ENCODE results near the gene CLTC. TPM values are rescaled to one million over a fixed set of nuclear protein-coding genes. Genes with fewer than 3 reads are reported as not detected.
A peak's percentile ranks its signal among the peaks of the same experiment; 100 is the strongest.

The CLTC gene
- total and polyA plus RNA-seq, 2 donors from 2014 or later, result 213 to 259 TPM

- peak within 1 kb of the TSS; percentile 81 to 96 (median 96) for H3K4me3 ChIP-seq (ENCODE audit: low read length in 3 of 3)
- H3K27ac ChIP-seq (ENCODE audit: low read depth in 2 of 2, low read length in 2 of 2), result peak within 1 kb of the TSS; percentile 90 to 93
- H3K9ac ChIP-seq (ENCODE audit: low read length in 3 of 3), result peak within 1 kb of the TSS; percentile 86 to 96 (median 90)
- H3K27me3 ChIP-seq (ENCODE audit: control insufficient read depth, insufficient read depth, low read length), result no peaks in the 10 kb centered on the region
- no peak for TF ChIP-seq CTCF (IDR thresholded peaks at IDR 0.05; ENCODE audit: borderline replicate concordance, extremely low read depth, insufficient read depth)
- no peaks in the 10 kb centered on the region for H3K9me3 ChIP-seq (ENCODE audit: control insufficient read depth in 2 of 3, insufficient read depth in 1 of 3, low read length in 3 of 3)
- intact Hi-C loops (cut with DNase I), result no loop called here
- no peaks in the 10 kb centered on the region for H3K36me3 ChIP-seq (ENCODE audit: control insufficient read depth in 2 of 3, insufficient read depth in 3 of 3, low read length in 3 of 3)
- DNase-seq (peak; percentile 99 to 100 (median 99)), FAIRE-seq (peak; percentile 91)
- peaks cover 5 to 13% (median 11%) of the 10 kb centered on the region in 3 donors for H3K4me1 ChIP-seq (ENCODE audit: control insufficient read depth in 2 of 3, insufficient read depth in 2 of 3, low read depth in 1 of 3, low read length in 3 of 3)
These were observed 87.7 kb downstream of the CLTC start, which contains the start of the genes PTRH2 and VMP1 for GRCh38 chr17:59707149-59707970. PTRH2 (minus strand) TSS chr17:59707430; CDS start chr17:59697978, 9,452 bp downstream. VMP1 (plus strand) TSS chr17:59707654; CDS start chr17:59731447, 23,793 bp downstream.

- Histone ChIP-seq H3K9me3 (ENCODE audit: control insufficient read depth in 2 of 3, insufficient read depth in 1 of 3, low read length in 3 of 3) (no peaks in the 10 kb centered on the region), H3K27ac (ENCODE audit: low read depth in 2 of 2, low read length in 2 of 2) (peak overlapping the region; percentile 90 to 93), H3K4me1 (ENCODE audit: control insufficient read depth in 2 of 3, insufficient read depth in 2 of 3, low read depth in 1 of 3, low read length in 3 of 3) (peaks cover 5 to 13% (median 11%) of the 10 kb centered on the region in 3 donors), H3K9ac (ENCODE audit: low read length in 3 of 3) (peak overlapping the region; percentile 86 to 96 (median 90)), H3K4me3 (ENCODE audit: low read length in 3 of 3) (peak overlapping the region; percentile 81 to 96 (median 96)), H3K27me3 (ENCODE audit: control insufficient read depth, insufficient read depth, low read length) (no peaks in the 10 kb centered on the region), H3K36me3 (ENCODE audit: control insufficient read depth in 2 of 3, insufficient read depth in 3 of 3, low read length in 3 of 3) (no peaks in the 10 kb centered on the region)
- intact Hi-C loops (cut with DNase I), result no loop called here
- no peak for TF ChIP-seq CTCF (IDR thresholded peaks at IDR 0.05; ENCODE audit: borderline replicate concordance, extremely low read depth, insufficient read depth)
- FAIRE-seq (no peak), DNase-seq (no peak)
These were observed 88.3 kb downstream of the CLTC start for GRCh38 chr17:59707971-59708430.

- Histone ChIP-seq H3K9me3 (ENCODE audit: control insufficient read depth in 2 of 3, insufficient read depth in 1 of 3, low read length in 3 of 3) (no peaks in the 10 kb centered on the region), H3K36me3 (ENCODE audit: control insufficient read depth in 2 of 3, insufficient read depth in 3 of 3, low read length in 3 of 3) (no peaks in the 10 kb centered on the region), H3K27me3 (ENCODE audit: control insufficient read depth, insufficient read depth, low read length) (no peaks in the 10 kb centered on the region), H3K4me1 (ENCODE audit: control insufficient read depth in 2 of 3, insufficient read depth in 2 of 3, low read depth in 1 of 3, low read length in 3 of 3) (peaks cover 0 to 6% (median 5%) of the 10 kb centered on the region in 3 donors), H3K27ac (ENCODE audit: low read depth in 2 of 2, low read length in 2 of 2) (no peak overlapping the region), H3K4me3 (ENCODE audit: low read length in 3 of 3) (no peak overlapping the region), H3K9ac (ENCODE audit: low read length in 3 of 3) (no peak overlapping the region)
- no peak for TF ChIP-seq CTCF (IDR thresholded peaks at IDR 0.05; ENCODE audit: borderline replicate concordance, extremely low read depth, insufficient read depth)
- intact Hi-C loops (cut with DNase I), result no loop called here
- FAIRE-seq (no peak), DNase-seq (no peak)
These were observed 92.2 kb downstream of the CLTC start for GRCh38 chr17:59711936-59712335.
